ENCODE results near the gene RUBCN.
"Not testable (repeated sequence)": the region's sequence is repeated elsewhere in the genome, so short reads cannot be mapped to it uniquely, and the experiment has no call there.

The RUBCN gene

GRCh38 chr3:197733042-197733441 lies 3.7 kb downstream of the RUBCN start:
- DNase-seq = no peak

GRCh38 chr3:197731483-197731882 lies 5.2 kb downstream of the RUBCN start:
- not testable (repeated sequence) for DNase-seq

GRCh38 chr3:197730770-197731169 lies 5.9 kb downstream of the RUBCN start:
- DNase-seq = not testable (repeated sequence)

GRCh38 chr3:197730200-197730599 lies 6.5 kb downstream of the RUBCN start:
- no peak for DNase-seq

GRCh38 chr3:197728487-197728886 lies 8.2 kb downstream of the RUBCN start:
- DNase-seq = no peak

- DNase-seq = not testable (repeated sequence)
Measured at GRCh38 chr3:197727878-197728277, 8.8 kb downstream of the RUBCN start.

GRCh38 chr3:197722734-197723133 lies 14.0 kb downstream of the RUBCN start:
- no peak for DNase-seq

GRCh38 chr3:197720694-197721093 lies 16.0 kb downstream of the RUBCN start:
- DNase-seq = no peak

GRCh38 chr3:197718891-197719290 lies 17.8 kb downstream of the RUBCN start:
- no peak for DNase-seq

- no peak for DNase-seq
Measured at GRCh38 chr3:197714251-197714650, 22.5 kb downstream of the RUBCN start.

GRCh38 chr3:197713477-197713822 lies 23.3 kb downstream of the RUBCN start:
- DNase-seq = no peak

GRCh38 chr3:197711973-197712707 lies 24.6 kb downstream of the RUBCN start:
- peak; percentile 71 for DNase-seq

- DNase-seq = not testable (repeated sequence)
Measured at GRCh38 chr3:197710965-197711364, 25.7 kb downstream of the RUBCN start.

GRCh38 chr3:197709135-197709534 lies 27.6 kb downstream of the RUBCN start:
- DNase-seq = no peak

- no peak for DNase-seq
Measured at GRCh38 chr3:197706658-197707057, 30.0 kb downstream of the RUBCN start.

- DNase-seq = no peak
Measured at GRCh38 chr3:197701841-197702240, 34.9 kb downstream of the RUBCN start.

GRCh38 chr3:197700095-197700494 lies 36.6 kb downstream of the RUBCN start:
- DNase-seq = no peak

GRCh38 chr3:197697355-197697754 lies 39.3 kb downstream of the RUBCN start:
- DNase-seq = no peak

GRCh38 chr3:197694251-197694650 lies 42.5 kb downstream of the RUBCN start:
- no peak for DNase-seq

- no peak for DNase-seq
Measured at GRCh38 chr3:197692641-197693040, 44.1 kb downstream of the RUBCN start.

GRCh38 chr3:197690754-197691153 lies 46.0 kb downstream of the RUBCN start:
- DNase-seq = no peak

GRCh38 chr3:197687570-197687969 lies 49.1 kb downstream of the RUBCN start:
- no peak for DNase-seq

- no peak for DNase-seq
Measured at GRCh38 chr3:197686899-197687298, 49.8 kb downstream of the RUBCN start.

- DNase-seq = no peak
Measured at GRCh38 chr3:197685546-197685945, 51.2 kb downstream of the RUBCN start.

- no peak for DNase-seq
Measured at GRCh38 chr3:197683191-197683590, 53.5 kb downstream of the RUBCN start.
